ENCODE results near the gene FBXL4. TPM values are rescaled to one million over a fixed set of nuclear protein-coding genes. Genes with fewer than 3 reads are reported as not detected.

The FBXL4 gene
- polyA plus RNA-seq, 1 of the 3 experiments (the other 2 are of a cell fraction): 8.1 TPM

DNA sequence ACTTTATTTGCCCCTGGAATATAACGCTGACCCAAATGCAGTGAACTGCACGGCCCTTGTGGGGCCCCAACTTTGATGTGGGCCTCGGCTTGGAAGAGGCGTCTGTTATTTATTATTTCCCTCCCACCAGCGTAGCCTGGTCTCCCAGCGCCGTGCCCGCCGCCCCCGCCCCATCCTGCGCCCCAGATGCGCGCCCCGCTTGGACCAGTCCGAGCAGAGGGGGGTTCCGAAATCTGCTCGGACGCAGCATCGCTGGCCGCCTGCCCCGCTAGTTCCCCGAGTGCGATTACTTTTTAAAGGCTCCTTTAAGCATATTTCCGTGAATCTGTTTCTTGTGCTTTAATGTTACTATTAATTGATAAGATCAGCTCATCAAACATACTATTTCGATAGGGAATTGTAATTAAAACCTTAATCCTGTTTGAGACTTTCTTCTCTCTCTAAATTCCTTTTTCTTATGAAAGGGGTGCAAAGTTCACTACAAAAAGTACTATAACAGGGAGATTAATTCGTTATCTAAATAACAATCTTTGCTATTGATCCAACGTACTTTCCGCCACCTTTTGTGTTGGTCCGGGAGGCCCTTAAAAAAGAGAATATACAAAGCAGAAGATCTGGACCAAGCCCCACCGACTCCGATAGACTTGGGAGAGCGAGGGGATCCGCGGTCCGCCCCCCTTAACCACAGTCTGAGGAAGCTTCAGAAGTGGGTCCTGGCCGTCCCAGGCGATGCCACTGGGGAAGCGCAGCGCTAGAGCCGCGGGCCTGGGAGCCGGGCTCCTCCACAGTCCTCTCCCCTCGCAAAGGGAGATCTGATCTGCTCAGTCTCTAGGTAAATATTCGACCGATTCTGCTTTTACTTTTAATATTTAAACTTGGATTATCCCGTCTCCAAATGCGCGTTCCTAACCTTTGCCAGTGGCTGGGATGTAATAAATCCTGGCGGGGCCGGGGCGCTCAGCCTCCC lies 103.2 kb downstream of the FBXL4 start:
- H3F3A ChIP-seq (replicated peaks; ENCODE audit: insufficient read depth): no peaks in the 10 kb centered on the region
- H3K9me2 ChIP-seq: no peaks in the 10 kb centered on the region
- H3K9ac ChIP-seq: peak overlapping the region; percentile 58; the same call in 1 of the 2 replicates
- WGBS (ENCODE audit: low lambda C conversion rate): 37% methylated on average over 42 of the region's 51 CpGs
- no peaks in the 10 kb centered on the region for H3K27me3 ChIP-seq (ENCODE audit: insufficient read depth)
- ChIA-PET POLR2A (no interaction called here), CTCF (interaction anchor here (1.0 to 2.2 kb wide), 16 partner anchors 8 to 1629 kb away, joined by 3 to 9 read pairs (median 4); partner anchors contain the start of genes FBXL4 and POU3F2)
- peaks cover 0 to 5% of the 10 kb centered on the region in 2 experiments; a peak in 2 of 4 replicates for H3K4me1 ChIP-seq (ENCODE audit: control insufficient read depth in 1 of 2, insufficient read depth in 2 of 2, low read depth in 1 of 2, low read length in 1 of 2)
- H2AFZ ChIP-seq (ENCODE audit: low read depth): peak overlapping the region; percentile 96
- TF ChIP-seq GATA2 (CRISPR knock-in tag; IDR thresholded peaks at IDR 0.05) (no peak), SIN3A (IDR thresholded peaks at IDR 0.05; ENCODE audit: borderline replicate concordance, low read depth, low read length) (no peak), FOXJ3 (CRISPR knock-in tag; IDR thresholded peaks at IDR 0.05) (no peak), FOXM1 (IDR thresholded peaks at IDR 0.05; ENCODE audit: low read depth) (no peak), RXRA (IDR thresholded peaks at IDR 0.05; ENCODE audit: borderline replicate concordance, low read depth) (no peak), CHD2 (IDR thresholded peaks at IDR 0.05; ENCODE audit: low read length, partially characterized antibody) (no peak), RCOR1 (IDR thresholded peaks at IDR 0.05; ENCODE audit: low read length) (no peak), FOSL2 (IDR thresholded peaks at IDR 0.05; ENCODE audit: borderline replicate concordance, low read depth) (no peak), MEF2A (IDR thresholded peaks at IDR 0.05; ENCODE audit: borderline replicate concordance, low read depth) (no peak), TCF12 (IDR thresholded peaks at IDR 0.05) (no peak)
- TF ChIP-seq, protein P1, sequence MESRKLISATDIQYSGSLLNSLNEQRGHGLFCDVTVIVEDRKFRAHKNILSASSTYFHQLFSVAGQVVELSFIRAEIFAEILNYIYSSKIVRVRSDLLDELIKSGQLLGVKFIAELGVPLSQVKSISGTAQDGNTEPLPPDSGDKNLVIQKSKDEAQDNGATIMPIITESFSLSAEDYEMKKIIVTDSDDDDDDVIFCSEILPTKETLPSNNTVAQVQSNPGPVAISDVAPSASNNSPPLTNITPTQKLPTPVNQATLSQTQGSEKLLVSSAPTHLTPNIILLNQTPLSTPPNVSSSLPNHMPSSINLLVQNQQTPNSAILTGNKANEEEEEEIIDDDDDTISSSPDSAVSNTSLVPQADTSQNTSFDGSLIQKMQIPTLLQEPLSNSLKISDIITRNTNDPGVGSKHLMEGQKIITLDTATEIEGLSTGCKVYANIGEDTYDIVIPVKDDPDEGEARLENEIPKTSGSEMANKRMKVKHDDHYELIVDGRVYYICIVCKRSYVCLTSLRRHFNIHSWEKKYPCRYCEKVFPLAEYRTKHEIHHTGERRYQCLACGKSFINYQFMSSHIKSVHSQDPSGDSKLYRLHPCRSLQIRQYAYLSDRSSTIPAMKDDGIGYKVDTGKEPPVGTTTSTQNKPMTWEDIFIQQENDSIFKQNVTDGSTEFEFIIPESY (IDR thresholded peaks at IDR 0.05; ENCODE audit: borderline replicate concordance, low read depth): no peak
- TF ChIP-seq, protein P2, sequence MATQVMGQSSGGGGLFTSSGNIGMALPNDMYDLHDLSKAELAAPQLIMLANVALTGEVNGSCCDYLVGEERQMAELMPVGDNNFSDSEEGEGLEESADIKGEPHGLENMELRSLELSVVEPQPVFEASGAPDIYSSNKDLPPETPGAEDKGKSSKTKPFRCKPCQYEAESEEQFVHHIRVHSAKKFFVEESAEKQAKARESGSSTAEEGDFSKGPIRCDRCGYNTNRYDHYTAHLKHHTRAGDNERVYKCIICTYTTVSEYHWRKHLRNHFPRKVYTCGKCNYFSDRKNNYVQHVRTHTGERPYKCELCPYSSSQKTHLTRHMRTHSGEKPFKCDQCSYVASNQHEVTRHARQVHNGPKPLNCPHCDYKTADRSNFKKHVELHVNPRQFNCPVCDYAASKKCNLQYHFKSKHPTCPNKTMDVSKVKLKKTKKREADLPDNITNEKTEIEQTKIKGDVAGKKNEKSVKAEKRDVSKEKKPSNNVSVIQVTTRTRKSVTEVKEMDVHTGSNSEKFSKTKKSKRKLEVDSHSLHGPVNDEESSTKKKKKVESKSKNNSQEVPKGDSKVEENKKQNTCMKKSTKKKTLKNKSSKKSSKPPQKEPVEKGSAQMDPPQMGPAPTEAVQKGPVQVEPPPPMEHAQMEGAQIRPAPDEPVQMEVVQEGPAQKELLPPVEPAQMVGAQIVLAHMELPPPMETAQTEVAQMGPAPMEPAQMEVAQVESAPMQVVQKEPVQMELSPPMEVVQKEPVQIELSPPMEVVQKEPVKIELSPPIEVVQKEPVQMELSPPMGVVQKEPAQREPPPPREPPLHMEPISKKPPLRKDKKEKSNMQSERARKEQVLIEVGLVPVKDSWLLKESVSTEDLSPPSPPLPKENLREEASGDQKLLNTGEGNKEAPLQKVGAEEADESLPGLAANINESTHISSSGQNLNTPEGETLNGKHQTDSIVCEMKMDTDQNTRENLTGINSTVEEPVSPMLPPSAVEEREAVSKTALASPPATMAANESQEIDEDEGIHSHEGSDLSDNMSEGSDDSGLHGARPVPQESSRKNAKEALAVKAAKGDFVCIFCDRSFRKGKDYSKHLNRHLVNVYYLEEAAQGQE (IDR thresholded peaks at IDR 0.05; ENCODE audit: low read depth, low read length): no peak
- TF ChIP-seq, protein P3, sequence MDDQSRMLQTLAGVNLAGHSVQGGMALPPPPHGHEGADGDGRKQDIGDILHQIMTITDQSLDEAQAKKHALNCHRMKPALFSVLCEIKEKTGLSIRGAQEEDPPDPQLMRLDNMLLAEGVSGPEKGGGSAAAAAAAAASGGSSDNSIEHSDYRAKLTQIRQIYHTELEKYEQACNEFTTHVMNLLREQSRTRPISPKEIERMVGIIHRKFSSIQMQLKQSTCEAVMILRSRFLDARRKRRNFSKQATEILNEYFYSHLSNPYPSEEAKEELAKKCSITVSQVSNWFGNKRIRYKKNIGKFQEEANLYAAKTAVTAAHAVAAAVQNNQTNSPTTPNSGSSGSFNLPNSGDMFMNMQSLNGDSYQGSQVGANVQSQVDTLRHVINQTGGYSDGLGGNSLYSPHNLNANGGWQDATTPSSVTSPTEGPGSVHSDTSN (IDR thresholded peaks at IDR 0.05): no peak
- TF ChIP-seq, protein P4, sequence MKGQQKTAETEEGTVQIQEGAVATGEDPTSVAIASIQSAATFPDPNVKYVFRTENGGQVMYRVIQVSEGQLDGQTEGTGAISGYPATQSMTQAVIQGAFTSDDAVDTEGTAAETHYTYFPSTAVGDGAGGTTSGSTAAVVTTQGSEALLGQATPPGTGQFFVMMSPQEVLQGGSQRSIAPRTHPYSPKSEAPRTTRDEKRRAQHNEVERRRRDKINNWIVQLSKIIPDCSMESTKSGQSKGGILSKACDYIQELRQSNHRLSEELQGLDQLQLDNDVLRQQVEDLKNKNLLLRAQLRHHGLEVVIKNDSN (IDR thresholded peaks at IDR 0.05; ENCODE audit: borderline replicate concordance, low read depth): no peak
- DNase-seq: peak; percentile 79
- H3K27ac ChIP-seq (ENCODE audit: low read depth in 2 of 2, low read length in 1 of 2): no peak overlapping the region; a peak in 1 of 4 replicates
- no peaks in the 10 kb centered on the region for H3K79me2 ChIP-seq (ENCODE audit: insufficient read depth)
- peak overlapping the region; percentile 66 to 78 for H3K4me3 ChIP-seq (ENCODE audit: low read depth in 2 of 2, low read length in 1 of 2)
- no peaks in the 10 kb centered on the region for H3K36me3 ChIP-seq (replicated peaks in 1 of 2; ENCODE audit: control insufficient read depth in 1 of 2, insufficient read depth in 2 of 2, low read length in 1 of 2)
- H3K4me2 ChIP-seq: peak overlapping the region; percentile 94
- no peaks in the 10 kb centered on the region for H3K9me3 ChIP-seq
- H4K20me1 ChIP-seq (ENCODE audit: insufficient read depth): no peaks in the 10 kb centered on the region
